GM19238 (cell line): ENCODE data around the gene PGA5.

Experiments used
- DNase-seq: peaks from one replicate; pipeline ENCODE4 v3.0.0; 2011; ENCODE audit warnings: low spot score; ENCODE audit not compliant: insufficient read length

The PGA5 gene

DNA sequence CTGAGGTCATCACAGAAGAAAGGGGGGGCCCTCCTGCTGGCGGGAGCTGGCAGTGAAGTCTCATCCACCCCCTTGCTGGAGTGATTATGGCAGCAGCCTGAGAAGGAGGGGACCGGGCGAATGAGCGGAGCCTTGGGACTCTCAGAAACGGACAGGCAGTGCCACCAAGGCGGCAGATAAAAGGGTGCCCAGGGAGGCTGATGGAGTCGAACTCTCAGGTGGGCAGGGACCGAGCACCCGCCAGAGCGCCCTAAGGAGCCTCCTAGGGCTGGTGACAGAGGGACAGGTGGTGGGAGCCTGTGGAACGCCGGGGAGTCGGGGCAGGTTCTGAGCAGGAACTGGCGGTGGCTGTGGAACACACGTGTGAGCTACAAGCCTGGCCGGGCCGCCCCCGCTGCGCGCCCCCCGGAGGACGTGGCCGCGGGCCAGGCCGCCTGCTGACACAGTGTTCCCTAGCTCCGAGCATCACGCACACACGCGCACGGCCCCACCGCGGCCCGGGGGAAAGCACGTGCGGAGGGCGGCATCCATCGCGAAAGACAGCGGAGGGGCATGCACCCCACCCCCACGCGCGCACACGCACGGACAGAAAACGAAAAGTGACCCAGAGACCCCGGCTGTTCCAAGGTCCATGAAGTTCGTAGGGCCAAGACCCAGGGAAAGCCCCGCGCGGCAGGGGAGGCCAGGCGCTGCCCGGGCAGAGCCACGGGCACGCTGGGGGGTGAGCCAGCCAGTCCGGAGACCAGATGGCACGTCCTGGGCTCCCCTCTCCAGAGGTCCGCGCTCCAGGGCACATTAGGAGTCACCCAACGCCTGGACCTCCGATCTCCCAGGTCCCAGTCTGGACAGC lies 53.1 kb downstream of the PGA5 start:
- peak; percentile 50 for DNase-seq

DNA sequence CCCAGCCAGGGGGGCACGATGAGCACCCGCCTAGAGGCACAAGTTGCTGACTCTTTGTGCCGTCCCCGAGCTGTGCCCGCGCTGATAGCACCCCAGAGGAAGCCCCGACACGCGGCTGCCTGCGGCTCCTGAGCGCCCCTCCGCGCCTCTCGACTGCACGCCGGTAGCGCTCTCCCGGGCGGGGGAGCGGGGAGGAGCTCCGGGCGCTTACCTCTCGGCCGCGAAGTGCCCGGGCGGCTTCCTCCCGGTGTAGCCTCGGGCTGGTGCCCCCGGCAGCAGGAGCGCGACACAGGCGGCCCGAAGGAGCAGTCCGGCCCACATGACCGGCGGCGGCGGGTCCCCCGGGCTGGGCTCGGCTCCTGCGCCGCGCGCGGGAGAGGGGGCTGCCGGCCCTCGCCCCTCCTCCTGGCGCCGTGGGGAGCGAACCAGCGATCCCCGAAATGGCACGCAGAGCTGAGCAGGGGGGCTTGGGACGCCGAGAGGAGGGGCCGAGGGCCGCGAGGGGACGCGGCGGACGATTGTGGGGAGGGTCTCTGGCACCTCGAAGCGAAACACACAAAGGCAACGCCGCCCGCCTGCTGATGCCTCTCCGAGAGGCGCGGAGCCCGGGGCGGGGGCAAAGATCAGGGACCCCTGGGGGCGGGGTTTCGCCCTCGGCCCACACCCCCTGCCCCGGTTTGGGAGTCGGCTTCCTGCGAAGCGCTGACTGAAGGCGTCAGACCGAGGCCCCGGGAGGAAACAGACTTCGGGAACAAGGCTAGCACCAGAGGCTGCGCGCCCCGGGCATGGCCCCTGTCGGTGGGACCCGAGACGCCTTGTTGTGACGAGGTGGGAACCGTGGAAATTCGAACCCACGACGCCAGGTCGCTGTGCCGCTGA lies 54.0 kb downstream of the PGA5 start, which contains the start of gene VWCE:
Gene VWCE, minus strand, starts transcription at position 600 of the 879 bp plus-strand sequence. Its CDS starts 279 bp downstream, at position 321.
- DNase-seq = peak; percentile 86

DNA sequence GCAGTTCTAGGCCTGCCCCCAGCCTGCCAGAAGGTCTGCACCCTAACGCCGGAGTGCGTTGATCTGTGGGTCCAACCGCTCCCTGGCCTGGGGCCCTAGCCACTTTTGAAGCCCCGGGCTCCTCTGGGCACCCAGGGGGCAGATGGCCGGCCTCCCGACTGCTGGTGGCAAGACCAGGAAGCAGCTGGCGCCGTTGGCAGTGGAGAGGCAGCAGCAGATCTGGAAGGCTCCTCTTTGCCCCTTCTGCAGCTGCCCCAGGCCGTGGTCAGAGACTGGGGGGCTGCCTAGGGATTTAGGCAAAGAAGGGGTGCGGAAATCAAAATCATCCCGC lies 54.6 kb downstream of the PGA5 start:
- no peak for DNase-seq

DNA sequence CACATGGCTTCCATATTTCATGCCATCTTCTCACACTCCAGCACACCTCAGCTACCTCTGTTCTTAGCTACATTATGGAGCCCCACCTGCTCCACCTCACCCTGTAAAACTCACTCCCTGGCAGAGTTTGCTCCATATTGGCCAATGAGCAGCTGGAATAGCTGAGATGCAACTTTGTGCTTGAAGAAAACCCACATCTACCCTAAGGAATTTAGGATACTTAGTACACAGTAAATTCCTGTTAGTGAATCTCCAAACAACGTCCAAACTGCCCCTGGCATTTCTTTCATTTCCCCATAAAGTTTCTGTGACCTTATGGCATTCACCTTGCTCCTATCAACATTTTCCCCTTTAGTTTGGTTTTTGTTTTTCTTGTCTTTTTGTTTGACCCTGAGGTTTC lies 56.4 kb downstream of the PGA5 start:
- DNase-seq = no peak

- DNase-seq = no peak
These were observed 56.8 kb downstream of the PGA5 start for GRCh38 chr11:61297746-61298145.

GRCh38 chr11:61298663-61299244 lies 57.8 kb downstream of the PGA5 start:
- no peak for DNase-seq
